ENCODE data around the gene RCBTB2. TPM values are rescaled to one million over a fixed set of nuclear protein-coding genes. Genes with fewer than 3 reads are reported as not detected.

Gene RCBTB2
- total and polyA plus RNA-seq, 3 donors from 2014 or later: 10.0 to 15.6 (median 12.2) TPM

DNA sequence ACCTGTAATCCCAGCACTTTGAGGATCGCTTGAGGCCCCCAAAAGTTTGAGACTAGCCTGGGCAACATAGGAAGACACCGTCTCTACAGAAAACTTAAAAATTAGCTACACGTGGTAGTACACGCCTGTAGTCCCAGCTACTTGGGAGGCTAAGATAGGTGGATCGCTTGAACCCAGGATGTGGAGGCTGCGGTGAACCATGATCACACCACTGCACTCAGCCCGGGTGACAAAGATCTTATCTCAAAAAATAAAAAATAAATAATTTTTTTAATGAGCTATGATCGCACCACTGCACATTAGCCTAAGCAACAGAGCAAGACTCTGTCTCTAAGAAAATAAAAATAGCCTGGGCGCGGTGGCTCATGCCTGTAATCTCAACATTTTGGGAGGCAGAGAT lies 6.6 kb downstream of the RCBTB2 start:
- no peak for DNase-seq
- TF ChIP-seq, protein P1, sequence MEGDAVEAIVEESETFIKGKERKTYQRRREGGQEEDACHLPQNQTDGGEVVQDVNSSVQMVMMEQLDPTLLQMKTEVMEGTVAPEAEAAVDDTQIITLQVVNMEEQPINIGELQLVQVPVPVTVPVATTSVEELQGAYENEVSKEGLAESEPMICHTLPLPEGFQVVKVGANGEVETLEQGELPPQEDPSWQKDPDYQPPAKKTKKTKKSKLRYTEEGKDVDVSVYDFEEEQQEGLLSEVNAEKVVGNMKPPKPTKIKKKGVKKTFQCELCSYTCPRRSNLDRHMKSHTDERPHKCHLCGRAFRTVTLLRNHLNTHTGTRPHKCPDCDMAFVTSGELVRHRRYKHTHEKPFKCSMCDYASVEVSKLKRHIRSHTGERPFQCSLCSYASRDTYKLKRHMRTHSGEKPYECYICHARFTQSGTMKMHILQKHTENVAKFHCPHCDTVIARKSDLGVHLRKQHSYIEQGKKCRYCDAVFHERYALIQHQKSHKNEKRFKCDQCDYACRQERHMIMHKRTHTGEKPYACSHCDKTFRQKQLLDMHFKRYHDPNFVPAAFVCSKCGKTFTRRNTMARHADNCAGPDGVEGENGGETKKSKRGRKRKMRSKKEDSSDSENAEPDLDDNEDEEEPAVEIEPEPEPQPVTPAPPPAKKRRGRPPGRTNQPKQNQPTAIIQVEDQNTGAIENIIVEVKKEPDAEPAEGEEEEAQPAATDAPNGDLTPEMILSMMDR (IDR thresholded peaks at IDR 0.05): no peak
- no peak for TF ChIP-seq POLR2A (IDR thresholded peaks at IDR 0.05)
- 91 to 95% methylated on average over 10 of the region's 10 CpGs for WGBS, 2 donors
- no peaks in the 10 kb centered on the region for H3K36me3 ChIP-seq (ENCODE audit: low read depth, missing control alignments)
- H3K4me3 ChIP-seq: no peak overlapping the region
- no peaks in the 10 kb centered on the region for H3K4me1 ChIP-seq
- intact Hi-C loops (cut with DNase I; ENCODE audit: low total_unique reads): no loop called here
- no peaks in the 10 kb centered on the region for H3K9me3 ChIP-seq
- H3K27me3 ChIP-seq: no peaks in the 10 kb centered on the region
- no peak overlapping the region for H3K27ac ChIP-seq

DNA sequence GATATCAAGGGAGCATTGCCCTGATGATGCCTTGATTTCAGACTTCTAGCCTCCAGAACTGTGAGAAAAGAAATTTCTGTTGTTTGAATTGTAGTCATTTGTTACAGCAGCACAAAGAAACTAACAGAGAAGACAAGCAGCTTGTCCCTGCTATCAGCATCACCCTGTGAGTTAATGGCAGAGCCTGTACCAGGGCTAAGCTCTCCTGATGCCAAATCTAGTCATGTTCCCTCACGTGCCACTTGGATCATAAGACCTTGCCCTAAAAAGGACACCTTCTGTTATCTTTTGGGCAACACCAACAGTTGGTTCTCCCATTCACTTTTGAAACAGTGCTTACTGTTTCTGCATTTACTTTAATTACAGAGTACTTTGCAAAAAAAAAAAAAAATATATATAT lies 14.8 kb downstream of the RCBTB2 start:
- intact Hi-C loops (cut with DNase I; ENCODE audit: low total_unique reads): no loop called here
- Histone ChIP-seq H3K27me3 (no peaks in the 10 kb centered on the region), H3K4me3 (no peak overlapping the region), H3K9me3 (no peaks in the 10 kb centered on the region), H3K4me1 (peaks cover 4% of the 10 kb centered on the region), H3K36me3 (ENCODE audit: low read depth, missing control alignments) (no peaks in the 10 kb centered on the region), H3K27ac (no peak overlapping the region)
- WGBS, 2 donors: 52 to 79% methylated on average over 1 of the region's 1 CpG
- no peak for DNase-seq
- no peak for TF ChIP-seq POLR2A (IDR thresholded peaks at IDR 0.05)

DNA sequence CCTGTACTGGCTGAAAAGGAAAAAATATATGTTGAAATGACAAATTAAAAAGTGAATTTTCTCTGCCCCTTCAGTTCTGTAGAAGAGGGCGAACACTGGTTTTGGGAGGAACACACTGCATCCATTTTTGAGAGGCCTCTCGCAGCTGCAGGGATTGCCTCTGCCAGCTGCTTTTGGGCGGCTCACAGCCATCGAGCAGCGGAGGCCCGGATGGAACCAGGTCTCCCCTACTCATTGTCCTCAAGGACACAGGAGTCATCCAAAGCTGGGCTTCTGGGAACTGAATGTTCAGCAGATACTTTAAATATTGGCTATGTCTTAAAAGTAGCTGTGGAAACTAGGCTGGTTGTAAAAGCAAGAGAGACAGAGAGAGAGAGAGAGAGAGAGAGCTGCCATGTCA lies 17.1 kb downstream of the RCBTB2 start:
- Histone ChIP-seq H3K36me3 (ENCODE audit: low read depth, missing control alignments) (no peaks in the 10 kb centered on the region), H3K4me1 (peaks cover 4% of the 10 kb centered on the region), H3K27ac (peak overlapping the region in 1 of 2 donors; percentile 80), H3K9me3 (no peaks in the 10 kb centered on the region), H3K4me3 (no peak overlapping the region), H3K27me3 (no peaks in the 10 kb centered on the region)
- no peak for TF ChIP-seq POLR2A (IDR thresholded peaks at IDR 0.05)
- TF ChIP-seq, protein P1 (IDR thresholded peaks at IDR 0.05): no peak
- 63 to 82% methylated on average over 6 of the region's 6 CpGs for WGBS, 2 donors
- peak; percentile 48 for DNase-seq
- intact Hi-C loops (cut with DNase I; ENCODE audit: low total_unique reads): no loop called here

DNA sequence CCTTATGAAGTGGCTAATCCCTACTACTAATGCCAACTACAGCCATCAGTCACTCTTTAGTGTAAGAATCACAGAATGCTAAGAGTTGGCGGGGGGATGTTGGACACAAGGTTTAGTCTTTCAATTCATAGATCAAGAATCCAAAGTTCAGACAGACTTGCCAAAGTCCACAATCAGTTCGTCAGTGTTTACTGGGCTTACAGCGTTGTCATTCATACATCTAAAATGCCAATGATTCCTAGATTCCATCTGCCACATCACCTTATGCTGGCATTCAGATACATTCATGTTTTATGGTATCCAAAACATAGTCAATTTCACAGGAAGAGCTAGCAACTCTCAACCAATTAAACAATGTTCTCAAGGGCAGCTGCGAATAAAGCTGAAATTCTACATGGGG lies 18.1 kb downstream of the RCBTB2 start:
- no peaks in the 10 kb centered on the region for H3K9me3 ChIP-seq
- no peak for DNase-seq
- no peak overlapping the region for H3K27ac ChIP-seq
- H3K27me3 ChIP-seq: no peaks in the 10 kb centered on the region
- intact Hi-C loops (cut with DNase I; ENCODE audit: low total_unique reads): no loop called here
- TF ChIP-seq, protein P1 (IDR thresholded peaks at IDR 0.05): no peak
- no peak for TF ChIP-seq POLR2A (IDR thresholded peaks at IDR 0.05)
- H3K36me3 ChIP-seq (ENCODE audit: low read depth, missing control alignments): no peaks in the 10 kb centered on the region
- WGBS, 2 donors: 91 to 98% methylated on average over 4 of the region's 4 CpGs
- H3K4me3 ChIP-seq: no peak overlapping the region
- peaks cover 4% of the 10 kb centered on the region for H3K4me1 ChIP-seq

DNA sequence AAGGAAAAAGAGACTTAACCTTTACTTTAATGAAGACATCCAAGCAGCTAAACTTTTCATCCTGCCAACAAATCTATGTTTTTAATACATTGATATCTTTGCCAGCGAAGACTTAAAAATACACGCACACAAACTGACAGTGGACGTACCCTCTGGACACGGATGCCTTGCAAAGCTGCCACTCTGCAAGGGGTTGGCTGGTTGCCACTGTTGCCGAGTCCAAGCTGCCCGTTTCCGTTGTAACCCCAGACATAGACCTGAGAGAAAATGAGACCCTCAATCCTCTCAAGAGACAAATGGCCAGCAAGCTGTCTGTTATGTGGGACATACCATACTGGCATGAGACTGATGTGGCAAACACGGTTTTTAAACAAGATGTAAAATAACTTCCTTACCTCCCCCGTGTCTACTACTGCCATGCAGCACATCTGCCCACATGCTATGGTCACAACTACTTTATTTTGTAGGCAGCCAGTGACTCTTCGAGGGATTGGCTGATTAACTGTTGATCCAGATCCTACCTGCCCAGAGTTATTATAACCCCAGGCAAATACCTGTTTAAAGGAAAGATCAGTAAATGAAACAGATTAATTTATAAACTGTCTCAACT lies 21.2 kb downstream of the RCBTB2 start:
- 73 to 84% methylated on average over 10 of the region's 10 CpGs for whole genome bisulfite sequencing, 2 donors
- Histone ChIP-seq H3K9me3 (no peaks in the 10 kb centered on the region), H3K4me3 (no peak overlapping the region), H3K36me3 (ENCODE audit: low read depth, missing control alignments) (peaks cover 3% of the 10 kb centered on the region), H3K27ac (no peak overlapping the region), H3K4me1 (peaks cover 4% of the 10 kb centered on the region), H3K27me3 (no peaks in the 10 kb centered on the region)
- DNase-seq: no peak
- intact Hi-C loops (cut with DNase I; ENCODE audit: low total_unique reads): no loop called here
- TF ChIP-seq, protein P1 (IDR thresholded peaks at IDR 0.05): no peak
- no peak for TF ChIP-seq POLR2A (IDR thresholded peaks at IDR 0.05)

Measured in testis (tissue), 3 donors.